ENCODE data around the gene GANAB.

- TF ChIP-seq, protein P1, sequence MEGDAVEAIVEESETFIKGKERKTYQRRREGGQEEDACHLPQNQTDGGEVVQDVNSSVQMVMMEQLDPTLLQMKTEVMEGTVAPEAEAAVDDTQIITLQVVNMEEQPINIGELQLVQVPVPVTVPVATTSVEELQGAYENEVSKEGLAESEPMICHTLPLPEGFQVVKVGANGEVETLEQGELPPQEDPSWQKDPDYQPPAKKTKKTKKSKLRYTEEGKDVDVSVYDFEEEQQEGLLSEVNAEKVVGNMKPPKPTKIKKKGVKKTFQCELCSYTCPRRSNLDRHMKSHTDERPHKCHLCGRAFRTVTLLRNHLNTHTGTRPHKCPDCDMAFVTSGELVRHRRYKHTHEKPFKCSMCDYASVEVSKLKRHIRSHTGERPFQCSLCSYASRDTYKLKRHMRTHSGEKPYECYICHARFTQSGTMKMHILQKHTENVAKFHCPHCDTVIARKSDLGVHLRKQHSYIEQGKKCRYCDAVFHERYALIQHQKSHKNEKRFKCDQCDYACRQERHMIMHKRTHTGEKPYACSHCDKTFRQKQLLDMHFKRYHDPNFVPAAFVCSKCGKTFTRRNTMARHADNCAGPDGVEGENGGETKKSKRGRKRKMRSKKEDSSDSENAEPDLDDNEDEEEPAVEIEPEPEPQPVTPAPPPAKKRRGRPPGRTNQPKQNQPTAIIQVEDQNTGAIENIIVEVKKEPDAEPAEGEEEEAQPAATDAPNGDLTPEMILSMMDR (conservative IDR thresholded peaks at IDR 0.05; ENCODE audit: low read length), result no peak
- TF ChIP-seq EZH2phosphoT487 (IDR thresholded peaks at IDR 0.05; ENCODE audit: borderline replicate concordance), result no peak
Measured at GRCh38 chr11:62615521-62615920, 30.9 kb downstream of the GANAB start.
